Coronary artery (tissue), 2 donors: ENCODE data around the gene PI16.
A peak's percentile ranks its signal among the peaks of the same experiment; 100 is the strongest.

Source experiments
- DNase-seq: peaks from one replicate; pipeline ENCODE4 v3.0.0-alpha.2; 2017; ENCODE audit warnings: low spot score
- H3K27ac ChIP-seq, 2 donors: fragments of 200-600 bp; sonication (generic); one replicate each; pipeline ENCODE4 v1.5.1; 2016 to 2019
- H3K4me3 ChIP-seq: fragments of 200-600 bp; sonication (generic); 2 replicates; pipeline ENCODE4 v1.5.1; 2016; ENCODE audit warnings: mild to moderate bottlenecking, moderate library complexity
- TF ChIP-seq, protein P1 (sequence below): fragments of 200-600 bp; sonication (generic); IDR thresholded peaks from one replicate; pipeline ENCODE4 v1.5.1; 2019; ENCODE audit warnings: antibody characterized with exemption

Gene PI16

DNA sequence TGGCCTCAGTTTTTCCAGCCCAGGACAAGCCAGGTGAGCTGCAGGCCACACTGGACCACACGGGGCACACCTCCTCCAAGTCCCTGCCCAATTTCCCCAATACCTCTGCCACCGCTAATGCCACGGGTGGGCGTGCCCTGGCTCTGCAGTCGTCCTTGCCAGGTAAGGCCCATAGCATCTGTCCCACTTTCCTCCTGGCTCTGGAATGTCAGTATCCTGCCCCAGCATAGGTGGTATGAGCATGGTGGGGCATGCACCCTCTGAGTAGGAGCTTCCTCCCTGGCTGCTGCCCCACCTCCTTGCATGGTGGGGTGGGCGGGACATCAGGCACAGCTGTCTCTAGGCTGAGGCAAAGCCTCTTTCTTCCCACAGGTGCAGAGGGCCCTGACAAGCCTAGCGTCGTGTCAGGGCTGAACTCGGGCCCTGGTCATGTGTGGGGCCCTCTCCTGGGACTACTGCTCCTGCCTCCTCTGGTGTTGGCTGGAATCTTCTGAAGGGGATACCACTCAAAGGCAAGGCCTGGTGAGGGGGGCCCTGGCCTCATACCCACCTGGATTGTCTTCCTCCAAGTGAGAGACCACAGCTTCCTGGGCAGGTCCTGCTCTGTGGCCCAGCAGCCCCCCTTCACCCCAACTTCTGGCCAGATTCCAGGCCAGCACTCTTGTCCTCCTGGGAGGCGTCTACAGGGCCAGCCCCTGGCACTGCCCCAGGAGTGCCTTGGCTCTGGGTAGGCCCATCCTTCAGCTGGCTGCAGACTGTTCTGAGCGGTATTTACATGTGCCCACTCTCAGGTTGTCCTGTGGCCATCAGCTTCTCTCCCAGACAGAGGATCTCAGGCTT, 9.1 kb downstream of the PI16 start:
- no peak overlapping the region for H3K4me3 ChIP-seq

DNA sequence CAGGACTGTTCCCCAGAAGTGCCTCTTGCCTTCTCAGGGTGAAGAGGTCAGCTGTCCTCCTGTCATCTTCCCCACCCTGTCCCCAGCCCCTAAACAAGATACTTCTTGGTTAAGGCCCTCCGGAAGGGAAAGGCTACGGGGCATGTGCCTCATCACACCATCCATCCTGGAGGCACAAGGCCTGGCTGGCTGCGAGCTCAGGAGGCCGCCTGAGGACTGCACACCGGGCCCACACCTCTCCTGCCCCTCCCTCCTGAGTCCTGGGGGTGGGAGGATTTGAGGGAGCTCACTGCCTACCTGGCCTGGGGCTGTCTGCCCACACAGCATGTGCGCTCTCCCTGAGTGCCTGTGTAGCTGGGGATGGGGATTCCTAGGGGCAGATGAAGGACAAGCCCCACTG, 9.8 kb downstream of the PI16 start:
- Histone ChIP-seq H3K4me3 (no peak overlapping the region), H3K27ac (no peak overlapping the region)
- no peak for DNase-seq
- TF ChIP-seq, protein P1, sequence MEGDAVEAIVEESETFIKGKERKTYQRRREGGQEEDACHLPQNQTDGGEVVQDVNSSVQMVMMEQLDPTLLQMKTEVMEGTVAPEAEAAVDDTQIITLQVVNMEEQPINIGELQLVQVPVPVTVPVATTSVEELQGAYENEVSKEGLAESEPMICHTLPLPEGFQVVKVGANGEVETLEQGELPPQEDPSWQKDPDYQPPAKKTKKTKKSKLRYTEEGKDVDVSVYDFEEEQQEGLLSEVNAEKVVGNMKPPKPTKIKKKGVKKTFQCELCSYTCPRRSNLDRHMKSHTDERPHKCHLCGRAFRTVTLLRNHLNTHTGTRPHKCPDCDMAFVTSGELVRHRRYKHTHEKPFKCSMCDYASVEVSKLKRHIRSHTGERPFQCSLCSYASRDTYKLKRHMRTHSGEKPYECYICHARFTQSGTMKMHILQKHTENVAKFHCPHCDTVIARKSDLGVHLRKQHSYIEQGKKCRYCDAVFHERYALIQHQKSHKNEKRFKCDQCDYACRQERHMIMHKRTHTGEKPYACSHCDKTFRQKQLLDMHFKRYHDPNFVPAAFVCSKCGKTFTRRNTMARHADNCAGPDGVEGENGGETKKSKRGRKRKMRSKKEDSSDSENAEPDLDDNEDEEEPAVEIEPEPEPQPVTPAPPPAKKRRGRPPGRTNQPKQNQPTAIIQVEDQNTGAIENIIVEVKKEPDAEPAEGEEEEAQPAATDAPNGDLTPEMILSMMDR, result no peak

More for the DNA sequence above, 9.1 kb downstream of the PI16 start:
- no peak overlapping the region for H3K27ac ChIP-seq
- no peak for DNase-seq
- TF ChIP-seq, protein P1, result no peak

DNA sequence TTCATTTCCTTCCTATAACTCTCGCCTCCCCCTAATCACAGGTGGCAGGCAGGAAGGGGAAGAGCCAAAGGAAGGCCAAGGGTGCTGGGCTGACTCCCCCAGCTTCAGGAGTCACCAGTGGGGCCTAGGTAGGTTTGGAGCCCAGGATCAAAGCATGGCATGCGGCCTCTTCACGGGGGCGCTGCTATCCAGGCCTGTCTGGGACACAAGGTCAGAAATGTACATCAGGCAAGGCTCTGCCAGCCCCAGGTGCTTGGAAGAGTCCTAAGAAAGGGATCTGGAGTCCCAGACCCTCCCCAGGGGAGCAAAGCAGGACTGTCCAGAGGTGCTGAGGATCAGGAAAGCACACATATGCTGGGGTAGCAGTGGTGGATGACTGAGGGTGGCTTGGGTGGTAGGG, 10.4 kb downstream of the PI16 start:
- DNase-seq, result no peak
- Histone ChIP-seq H3K27ac (no peak overlapping the region), H3K4me3 (no peak overlapping the region)
- TF ChIP-seq, protein P1, result no peak

DNA sequence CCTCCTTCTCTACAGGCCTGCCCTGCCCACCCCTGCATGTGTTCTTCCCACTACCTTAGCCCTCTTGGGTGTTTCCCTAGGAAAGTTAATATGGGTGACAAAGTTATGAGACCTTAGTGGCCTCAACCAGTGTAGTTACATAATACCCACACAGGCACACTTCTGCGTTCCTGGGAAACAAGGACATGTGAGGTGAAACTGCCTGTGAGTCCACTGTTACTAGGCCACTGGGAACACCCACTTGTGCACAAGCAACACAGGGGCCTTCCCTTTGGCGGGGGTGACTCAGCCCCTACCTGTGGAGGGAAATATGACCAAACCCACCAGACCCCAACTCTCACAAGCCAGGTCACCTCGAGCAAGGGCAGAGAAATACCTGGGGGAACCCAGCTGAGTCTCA, 12.8 kb downstream of the PI16 start:
- TF ChIP-seq, protein P1, result no peak
- Histone ChIP-seq H3K27ac (no peak overlapping the region), H3K4me3 (no peak overlapping the region)
- no peak for DNase-seq

DNA sequence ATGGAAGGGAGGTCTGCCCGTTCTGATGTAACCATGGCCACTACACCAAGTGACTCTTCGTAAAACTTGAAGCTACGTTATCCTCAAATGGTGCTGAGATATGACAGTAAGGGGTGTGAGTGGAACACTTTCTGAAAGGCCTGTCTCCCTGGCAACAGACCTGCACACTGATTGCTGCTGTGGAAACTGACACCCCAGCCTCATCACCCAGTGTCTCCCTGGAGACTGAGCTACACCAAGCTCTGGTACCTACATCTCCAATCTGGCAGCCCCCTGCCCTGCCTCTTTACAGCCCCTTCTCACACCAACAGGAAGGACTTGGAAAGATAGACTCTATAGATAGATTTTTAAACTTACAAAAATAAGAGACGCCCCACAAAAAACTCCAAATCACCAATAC, 13.2 kb downstream of the PI16 start:
- TF ChIP-seq, protein P1, result no peak
- Histone ChIP-seq H3K27ac (no peak overlapping the region), H3K4me3 (no peak overlapping the region)
- DNase-seq, result no peak

DNA sequence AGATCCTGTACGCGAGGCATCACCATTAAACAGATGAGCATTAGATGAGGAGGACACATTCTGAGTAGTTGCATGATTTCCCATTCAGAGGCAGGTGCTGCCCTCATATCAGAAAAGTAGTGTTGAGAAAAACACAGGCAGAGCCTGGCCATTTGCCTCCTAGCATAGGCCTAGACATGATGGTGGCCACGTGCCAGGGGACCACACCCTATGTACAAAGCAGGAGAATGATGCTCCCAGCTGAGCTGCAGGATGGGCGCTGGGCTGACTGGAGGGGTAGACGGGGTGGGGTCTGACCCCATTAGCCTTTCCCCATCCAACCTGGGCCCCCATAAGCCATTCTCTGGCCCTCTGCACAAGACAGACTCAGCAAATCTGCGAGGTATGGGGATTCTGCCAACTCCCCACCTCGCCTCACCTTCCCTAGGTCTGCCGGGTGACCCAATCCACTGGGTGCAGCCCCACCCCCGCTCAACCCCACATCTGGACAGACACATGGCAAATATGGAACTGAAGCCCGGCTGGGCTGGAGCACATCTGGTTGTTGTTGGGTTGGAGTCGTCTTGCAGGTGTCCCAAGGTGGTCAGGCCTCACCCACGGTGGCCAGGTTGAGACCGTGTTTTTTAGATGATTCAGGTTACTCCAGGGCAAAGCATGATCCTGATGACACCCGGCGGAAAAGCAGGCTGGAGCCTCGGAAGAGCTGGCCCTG, 13.9 kb downstream of the PI16 start:
- TF ChIP-seq, protein P1, result no peak
- Histone ChIP-seq H3K4me3 (no peak overlapping the region), H3K27ac (peak overlapping the region in 1 of 2 donors; percentile 36)
- no peak for DNase-seq

DNA sequence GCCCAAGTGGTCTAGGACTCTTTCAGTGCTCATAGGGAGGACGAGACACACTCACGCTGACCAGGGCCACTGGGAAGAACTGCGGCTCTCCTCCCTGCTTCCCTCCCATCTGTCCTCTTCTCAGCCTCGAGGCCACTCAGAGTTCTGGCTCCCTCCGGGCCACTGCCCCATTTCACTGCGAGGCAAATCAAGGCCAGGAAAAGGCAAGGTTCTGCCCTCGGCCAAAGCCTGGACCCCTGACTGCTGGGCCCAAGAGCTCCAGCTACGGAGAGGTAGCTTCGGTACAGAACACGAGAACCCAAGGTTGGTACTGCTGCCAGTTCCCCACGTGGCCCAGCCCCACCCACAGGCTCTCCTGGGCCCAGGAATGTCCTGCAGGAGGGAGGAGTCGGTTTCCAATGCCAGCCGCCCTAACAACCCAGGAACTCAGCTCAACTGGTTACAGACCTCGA, 14.7 kb downstream of the PI16 start:
- TF ChIP-seq, protein P1, result no peak
- H3K27ac ChIP-seq, result no peak overlapping the region
- no peak overlapping the region for H3K4me3 ChIP-seq
- DNase-seq, result no peak
